WTC11 (cell line): ENCODE data around the gene APBA1. TPM values are rescaled to one million over a fixed set of nuclear protein-coding genes. Genes with fewer than 3 reads are reported as not detected.

ENCODE experiments used
- ATAC-seq: fragments of 200-7000 bp; cut with Tn5 transposase; 2 replicates; pipeline ENCODE4 v1.10.0; 2021; ENCODE audit warnings: mild to moderate bottlenecking, moderate library complexity
- CTCF ChIA-PET: fragments of 300-600 bp; sonication (Branson Sonifier 250); formaldehyde crosslinking; loops from one replicate; lab custom pipeline; 2021; ENCODE audit warnings: antibody characterized with exemption; lab: Charles Lee
- POLR2A ChIA-PET: fragments of 350-600 bp; sonication (Branson Sonifier 250); formaldehyde crosslinking; loops from one replicate; lab custom pipeline; 2021; ENCODE audit warnings: antibody characterized with exemption; lab: Charles Lee
- DNase-seq: peaks from one replicate; pipeline ENCODE4 v3.0.0; 2021; ENCODE audit warnings: low spot score
- H3K27ac Mint-ChIP-seq: 2 replicates; pipeline ENCODE4 v1.8.0; 2021; ENCODE audit warnings: mixed read lengths
- H3K27me3 Mint-ChIP-seq: 2 replicates; pipeline ENCODE4 v1.8.0; 2021; ENCODE audit warnings: low read depth, mild to moderate bottlenecking, moderate library complexity, mixed read lengths
- H3K36me3 Mint-ChIP-seq: 2 replicates; pipeline ENCODE4 v1.8.0; 2021; ENCODE audit warnings: mixed read lengths
- H3K4me1 Mint-ChIP-seq: 2 replicates; pipeline ENCODE4 v1.8.0; 2022; ENCODE audit warnings: mixed read lengths
- H3K4me3 Mint-ChIP-seq: 2 replicates; pipeline ENCODE4 v1.8.0; 2021; ENCODE audit warnings: mild to moderate bottlenecking, moderate library complexity, mixed read lengths
- H3K9me3 Mint-ChIP-seq: 2 replicates; pipeline ENCODE4 v1.8.0; 2021; ENCODE audit warnings: mixed read lengths
- FOXJ3 ChIP-seq: sonication (generic); formaldehyde crosslinking; IDR thresholded peaks from 2 replicates; pipeline ENCODE4 v1.9.0; 2021; ENCODE audit warnings: missing genetic modification reagents, mild to moderate bottlenecking, borderline replicate concordance
- GRHL2 ChIP-seq: fragments of 250-450 bp; sonication (Bioruptor Pico); IDR thresholded peaks from 2 replicates; pipeline ENCODE4 v1.8.0; 2022; ENCODE audit warnings: mild to moderate bottlenecking, moderate library complexity; ENCODE audit not compliant: insufficient replicate concordance, severe bottlenecking
- KAT7 ChIP-seq: sonication (generic); formaldehyde crosslinking; IDR thresholded peaks from 2 replicates; pipeline ENCODE4 v1.8.1; 2023; ENCODE audit warnings: missing genetic modification reagents, mild to moderate bottlenecking, borderline replicate concordance
- PRRX2 ChIP-seq: fragments of 250-450 bp; sonication (Bioruptor Pico); IDR thresholded peaks from 2 replicates; pipeline ENCODE4 v1.8.0; 2021; ENCODE audit warnings: mild to moderate bottlenecking
- TCF7 ChIP-seq: sonication (generic); formaldehyde crosslinking; IDR thresholded peaks from 2 replicates; pipeline ENCODE4 v1.8.0; 2022; ENCODE audit warnings: mild to moderate bottlenecking, low read depth, missing genetic modification reagents, moderate library complexity
- ZNF121 ChIP-seq: sonication (generic); formaldehyde crosslinking; IDR thresholded peaks from 2 replicates; pipeline ENCODE4 v1.8.0; 2023; ENCODE audit warnings: missing genetic modification reagents
- ZNF396 ChIP-seq: fragments of 250-450 bp; sonication (Bioruptor Pico); IDR thresholded peaks from 2 replicates; pipeline ENCODE4 v1.8.0; 2021; ENCODE audit warnings: mild to moderate bottlenecking, moderate library complexity, borderline replicate concordance
- total RNA-seq: library from RNA; stranded (reverse); gene quantifications from 3 replicates; pipeline ENCODE4 v1.2.3, GENCODE V29; 2021
- TF ChIP-seq, protein P1 (sequence below): fragments of 250-450 bp; sonication (Bioruptor Pico); conservative IDR thresholded peaks from 2 replicates; pipeline ENCODE4 v1.9.0; 2021; ENCODE audit warnings: mild to moderate bottlenecking
- TF ChIP-seq, protein P2 (sequence below): sonication (generic); formaldehyde crosslinking; IDR thresholded peaks from 2 replicates; pipeline ENCODE4 v1.8.0; 2022; ENCODE audit warnings: mild to moderate bottlenecking, missing genetic modification reagents
- TF ChIP-seq, protein P3 (sequence below): sonication (generic); formaldehyde crosslinking; IDR thresholded peaks from 2 replicates; pipeline ENCODE4 v1.8.0; 2023; ENCODE audit warnings: missing genetic modification reagents, mild to moderate bottlenecking, borderline replicate concordance
- TF ChIP-seq, protein P4 (sequence below): sonication (generic); formaldehyde crosslinking; IDR thresholded peaks from 2 replicates; pipeline ENCODE4 v1.8.1; 2023; ENCODE audit warnings: mild to moderate bottlenecking, missing genetic modification reagents, borderline replicate concordance
- TF ChIP-seq, protein P5 (sequence below): sonication (generic); formaldehyde crosslinking; IDR thresholded peaks from 2 replicates; pipeline ENCODE4 v1.8.1; 2022; ENCODE audit warnings: mild to moderate bottlenecking, moderate library complexity, missing genetic modification reagents
- TF ChIP-seq, protein P6 (sequence below): sonication (generic); formaldehyde crosslinking; IDR thresholded peaks from 2 replicates; pipeline ENCODE4 v1.8.1; 2022; ENCODE audit warnings: mild to moderate bottlenecking, missing genetic modification reagents, moderate library complexity, borderline replicate concordance
- TF ChIP-seq, protein P7 (sequence below): sonication (generic); formaldehyde crosslinking; conservative IDR thresholded peaks from 2 replicates; pipeline ENCODE4 v1.8.1; 2023; ENCODE audit warnings: mild to moderate bottlenecking, low read depth, missing genetic modification reagents, moderate library complexity
- TF ChIP-seq, protein P8 (sequence below): sonication (generic); formaldehyde crosslinking; conservative IDR thresholded peaks from 2 replicates; pipeline ENCODE4 v1.8.1; 2022; ENCODE audit warnings: mild to moderate bottlenecking, missing genetic modification reagents
- TF ChIP-seq, protein P9 (sequence below): fragments of 250-450 bp; sonication (Bioruptor Pico); IDR thresholded peaks from 2 replicates; pipeline ENCODE4 v1.9.0; 2021; ENCODE audit warnings: mild to moderate bottlenecking

Gene APBA1
- total RNA-seq, 1 experiment from 2014 or later, result 0.94 TPM

DNA sequence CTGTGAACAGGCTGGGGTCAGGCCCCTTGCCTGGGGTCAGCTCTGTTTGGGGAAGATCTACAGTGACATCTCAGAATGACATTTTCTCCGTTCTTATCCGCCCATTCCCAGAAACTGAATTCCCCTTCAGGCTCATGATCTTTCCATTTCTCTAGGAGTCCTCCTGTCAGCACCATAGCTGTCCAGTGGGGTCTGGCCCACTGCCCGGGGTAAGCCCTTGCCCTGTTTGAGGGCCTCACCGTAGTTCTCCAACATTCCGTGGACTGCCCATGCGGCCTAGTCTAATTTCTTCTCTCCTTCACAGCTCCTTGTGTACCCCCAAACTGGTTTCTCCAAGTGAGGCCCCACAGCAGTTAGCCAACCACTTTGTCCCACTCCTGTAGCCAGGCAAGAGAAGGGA is 278.7 kb downstream of the APBA1 start (continued):
- TF ChIP-seq, protein P1, sequence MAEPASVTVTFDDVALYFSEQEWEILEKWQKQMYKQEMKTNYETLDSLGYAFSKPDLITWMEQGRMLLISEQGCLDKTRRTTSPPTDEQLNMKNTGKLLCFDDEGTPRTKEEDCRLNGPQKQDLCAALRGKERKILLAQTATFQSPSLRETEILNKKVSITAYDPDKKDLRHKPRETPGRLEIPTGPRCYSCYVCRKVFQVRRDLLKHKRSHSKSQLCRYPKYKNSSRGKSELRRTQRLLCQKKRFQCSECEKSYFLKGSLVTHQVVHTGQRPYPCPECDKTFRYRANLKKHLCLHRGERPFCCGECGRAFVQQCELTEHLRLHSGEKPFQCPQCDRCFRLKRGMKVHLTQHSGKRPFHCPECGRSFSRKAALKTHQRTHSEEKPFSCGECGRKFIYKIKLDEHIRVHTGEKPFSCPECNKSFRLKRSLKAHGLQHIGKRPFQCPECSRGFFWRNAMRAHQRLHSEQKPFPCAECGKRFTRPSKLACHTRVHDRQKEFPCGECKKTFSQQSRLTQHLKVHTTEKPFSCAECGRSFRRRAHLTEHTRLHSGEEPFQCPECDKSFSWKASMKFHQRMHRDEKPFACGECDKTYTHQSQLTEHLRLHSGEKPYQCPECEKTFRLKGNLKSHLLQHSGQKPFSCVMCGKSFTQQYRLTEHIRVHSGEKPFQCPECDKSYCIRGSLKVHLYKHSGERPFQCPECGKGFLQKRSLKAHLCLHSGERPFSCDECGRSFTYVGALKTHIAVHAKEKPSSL (CRISPR knock-in tag), result no peak
- TF ChIP-seq, protein P2, sequence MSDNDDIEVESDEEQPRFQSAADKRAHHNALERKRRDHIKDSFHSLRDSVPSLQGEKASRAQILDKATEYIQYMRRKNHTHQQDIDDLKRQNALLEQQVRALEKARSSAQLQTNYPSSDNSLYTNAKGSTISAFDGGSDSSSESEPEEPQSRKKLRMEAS (CRISPR knock-in tag), result no peak
- no peak for TF ChIP-seq PRRX2 (CRISPR knock-in tag)
- TF ChIP-seq ZNF396 (CRISPR knock-in tag), result no peak
- TF ChIP-seq, protein P3, sequence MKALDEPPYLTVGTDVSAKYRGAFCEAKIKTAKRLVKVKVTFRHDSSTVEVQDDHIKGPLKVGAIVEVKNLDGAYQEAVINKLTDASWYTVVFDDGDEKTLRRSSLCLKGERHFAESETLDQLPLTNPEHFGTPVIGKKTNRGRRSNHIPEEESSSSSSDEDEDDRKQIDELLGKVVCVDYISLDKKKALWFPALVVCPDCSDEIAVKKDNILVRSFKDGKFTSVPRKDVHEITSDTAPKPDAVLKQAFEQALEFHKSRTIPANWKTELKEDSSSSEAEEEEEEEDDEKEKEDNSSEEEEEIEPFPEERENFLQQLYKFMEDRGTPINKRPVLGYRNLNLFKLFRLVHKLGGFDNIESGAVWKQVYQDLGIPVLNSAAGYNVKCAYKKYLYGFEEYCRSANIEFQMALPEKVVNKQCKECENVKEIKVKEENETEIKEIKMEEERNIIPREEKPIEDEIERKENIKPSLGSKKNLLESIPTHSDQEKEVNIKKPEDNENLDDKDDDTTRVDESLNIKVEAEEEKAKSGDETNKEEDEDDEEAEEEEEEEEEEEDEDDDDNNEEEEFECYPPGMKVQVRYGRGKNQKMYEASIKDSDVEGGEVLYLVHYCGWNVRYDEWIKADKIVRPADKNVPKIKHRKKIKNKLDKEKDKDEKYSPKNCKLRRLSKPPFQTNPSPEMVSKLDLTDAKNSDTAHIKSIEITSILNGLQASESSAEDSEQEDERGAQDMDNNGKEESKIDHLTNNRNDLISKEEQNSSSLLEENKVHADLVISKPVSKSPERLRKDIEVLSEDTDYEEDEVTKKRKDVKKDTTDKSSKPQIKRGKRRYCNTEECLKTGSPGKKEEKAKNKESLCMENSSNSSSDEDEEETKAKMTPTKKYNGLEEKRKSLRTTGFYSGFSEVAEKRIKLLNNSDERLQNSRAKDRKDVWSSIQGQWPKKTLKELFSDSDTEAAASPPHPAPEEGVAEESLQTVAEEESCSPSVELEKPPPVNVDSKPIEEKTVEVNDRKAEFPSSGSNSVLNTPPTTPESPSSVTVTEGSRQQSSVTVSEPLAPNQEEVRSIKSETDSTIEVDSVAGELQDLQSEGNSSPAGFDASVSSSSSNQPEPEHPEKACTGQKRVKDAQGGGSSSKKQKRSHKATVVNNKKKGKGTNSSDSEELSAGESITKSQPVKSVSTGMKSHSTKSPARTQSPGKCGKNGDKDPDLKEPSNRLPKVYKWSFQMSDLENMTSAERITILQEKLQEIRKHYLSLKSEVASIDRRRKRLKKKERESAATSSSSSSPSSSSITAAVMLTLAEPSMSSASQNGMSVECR (CRISPR knock-in tag), result no peak

DNA sequence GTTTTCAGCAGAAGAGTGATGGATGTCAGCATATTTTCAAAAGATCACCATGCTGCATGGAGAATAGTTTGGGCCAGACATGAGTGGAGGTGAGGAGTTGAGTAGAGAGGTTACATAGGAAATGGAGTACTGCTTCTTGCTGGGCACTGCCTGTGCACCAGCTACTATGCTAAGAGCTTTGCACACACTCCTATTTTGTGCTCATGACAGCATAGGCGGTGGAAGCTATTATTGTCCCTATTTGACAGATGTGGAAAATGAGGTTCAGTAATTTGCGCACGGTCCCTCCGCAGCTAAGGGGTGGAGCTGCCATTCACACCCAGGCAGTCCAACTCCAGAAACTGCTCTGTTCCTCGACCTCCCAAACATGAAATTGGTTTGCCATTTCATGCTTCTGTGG is 279.3 kb downstream of the APBA1 start:
- Mint-ChIP-seq H3K4me3 (no peak overlapping the region), H3K36me3 (peaks cover 32% of the 10 kb centered on the region), H3K27me3 (no peaks in the 10 kb centered on the region), H3K4me1 (0 out of 2 replicates have a peak, but pooled peaks cover 5% of the 10 kb centered on the region), H3K9me3 (no peaks in the 10 kb centered on the region; the same call in 1 of the 2 replicates), H3K27ac (no peak overlapping the region)
- DNase-seq, result no peak
- no peak for ATAC-seq
- ChIA-PET POLR2A (no interaction called here), CTCF (interaction anchor here (2.0 kb wide), 1 partner anchor 169 kb away, joined by 7 read pairs; no protein-coding TSS in a partner anchor)
- TF ChIP-seq, protein P4, sequence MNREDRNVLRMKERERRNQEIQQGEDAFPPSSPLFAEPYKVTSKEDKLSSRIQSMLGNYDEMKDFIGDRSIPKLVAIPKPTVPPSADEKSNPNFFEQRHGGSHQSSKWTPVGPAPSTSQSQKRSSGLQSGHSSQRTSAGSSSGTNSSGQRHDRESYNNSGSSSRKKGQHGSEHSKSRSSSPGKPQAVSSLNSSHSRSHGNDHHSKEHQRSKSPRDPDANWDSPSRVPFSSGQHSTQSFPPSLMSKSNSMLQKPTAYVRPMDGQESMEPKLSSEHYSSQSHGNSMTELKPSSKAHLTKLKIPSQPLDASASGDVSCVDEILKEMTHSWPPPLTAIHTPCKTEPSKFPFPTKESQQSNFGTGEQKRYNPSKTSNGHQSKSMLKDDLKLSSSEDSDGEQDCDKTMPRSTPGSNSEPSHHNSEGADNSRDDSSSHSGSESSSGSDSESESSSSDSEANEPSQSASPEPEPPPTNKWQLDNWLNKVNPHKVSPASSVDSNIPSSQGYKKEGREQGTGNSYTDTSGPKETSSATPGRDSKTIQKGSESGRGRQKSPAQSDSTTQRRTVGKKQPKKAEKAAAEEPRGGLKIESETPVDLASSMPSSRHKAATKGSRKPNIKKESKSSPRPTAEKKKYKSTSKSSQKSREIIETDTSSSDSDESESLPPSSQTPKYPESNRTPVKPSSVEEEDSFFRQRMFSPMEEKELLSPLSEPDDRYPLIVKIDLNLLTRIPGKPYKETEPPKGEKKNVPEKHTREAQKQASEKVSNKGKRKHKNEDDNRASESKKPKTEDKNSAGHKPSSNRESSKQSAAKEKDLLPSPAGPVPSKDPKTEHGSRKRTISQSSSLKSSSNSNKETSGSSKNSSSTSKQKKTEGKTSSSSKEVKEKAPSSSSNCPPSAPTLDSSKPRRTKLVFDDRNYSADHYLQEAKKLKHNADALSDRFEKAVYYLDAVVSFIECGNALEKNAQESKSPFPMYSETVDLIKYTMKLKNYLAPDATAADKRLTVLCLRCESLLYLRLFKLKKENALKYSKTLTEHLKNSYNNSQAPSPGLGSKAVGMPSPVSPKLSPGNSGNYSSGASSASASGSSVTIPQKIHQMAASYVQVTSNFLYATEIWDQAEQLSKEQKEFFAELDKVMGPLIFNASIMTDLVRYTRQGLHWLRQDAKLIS (CRISPR knock-in tag), result no peak
- TF ChIP-seq, protein P5, sequence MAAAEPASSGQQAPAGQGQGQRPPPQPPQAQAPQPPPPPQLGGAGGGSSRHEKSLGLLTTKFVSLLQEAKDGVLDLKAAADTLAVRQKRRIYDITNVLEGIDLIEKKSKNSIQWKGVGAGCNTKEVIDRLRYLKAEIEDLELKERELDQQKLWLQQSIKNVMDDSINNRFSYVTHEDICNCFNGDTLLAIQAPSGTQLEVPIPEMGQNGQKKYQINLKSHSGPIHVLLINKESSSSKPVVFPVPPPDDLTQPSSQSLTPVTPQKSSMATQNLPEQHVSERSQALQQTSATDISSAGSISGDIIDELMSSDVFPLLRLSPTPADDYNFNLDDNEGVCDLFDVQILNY (CRISPR knock-in tag), result no peak
- TF ChIP-seq, protein P6, sequence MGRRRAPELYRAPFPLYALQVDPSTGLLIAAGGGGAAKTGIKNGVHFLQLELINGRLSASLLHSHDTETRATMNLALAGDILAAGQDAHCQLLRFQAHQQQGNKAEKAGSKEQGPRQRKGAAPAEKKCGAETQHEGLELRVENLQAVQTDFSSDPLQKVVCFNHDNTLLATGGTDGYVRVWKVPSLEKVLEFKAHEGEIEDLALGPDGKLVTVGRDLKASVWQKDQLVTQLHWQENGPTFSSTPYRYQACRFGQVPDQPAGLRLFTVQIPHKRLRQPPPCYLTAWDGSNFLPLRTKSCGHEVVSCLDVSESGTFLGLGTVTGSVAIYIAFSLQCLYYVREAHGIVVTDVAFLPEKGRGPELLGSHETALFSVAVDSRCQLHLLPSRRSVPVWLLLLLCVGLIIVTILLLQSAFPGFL, result no peak
- TF ChIP-seq KAT7 (CRISPR knock-in tag) (no peak), TCF7 (no peak), ZNF121 (no peak), FOXJ3 (no peak), GRHL2 (CRISPR knock-in tag) (no peak)
- TF ChIP-seq, protein P7, sequence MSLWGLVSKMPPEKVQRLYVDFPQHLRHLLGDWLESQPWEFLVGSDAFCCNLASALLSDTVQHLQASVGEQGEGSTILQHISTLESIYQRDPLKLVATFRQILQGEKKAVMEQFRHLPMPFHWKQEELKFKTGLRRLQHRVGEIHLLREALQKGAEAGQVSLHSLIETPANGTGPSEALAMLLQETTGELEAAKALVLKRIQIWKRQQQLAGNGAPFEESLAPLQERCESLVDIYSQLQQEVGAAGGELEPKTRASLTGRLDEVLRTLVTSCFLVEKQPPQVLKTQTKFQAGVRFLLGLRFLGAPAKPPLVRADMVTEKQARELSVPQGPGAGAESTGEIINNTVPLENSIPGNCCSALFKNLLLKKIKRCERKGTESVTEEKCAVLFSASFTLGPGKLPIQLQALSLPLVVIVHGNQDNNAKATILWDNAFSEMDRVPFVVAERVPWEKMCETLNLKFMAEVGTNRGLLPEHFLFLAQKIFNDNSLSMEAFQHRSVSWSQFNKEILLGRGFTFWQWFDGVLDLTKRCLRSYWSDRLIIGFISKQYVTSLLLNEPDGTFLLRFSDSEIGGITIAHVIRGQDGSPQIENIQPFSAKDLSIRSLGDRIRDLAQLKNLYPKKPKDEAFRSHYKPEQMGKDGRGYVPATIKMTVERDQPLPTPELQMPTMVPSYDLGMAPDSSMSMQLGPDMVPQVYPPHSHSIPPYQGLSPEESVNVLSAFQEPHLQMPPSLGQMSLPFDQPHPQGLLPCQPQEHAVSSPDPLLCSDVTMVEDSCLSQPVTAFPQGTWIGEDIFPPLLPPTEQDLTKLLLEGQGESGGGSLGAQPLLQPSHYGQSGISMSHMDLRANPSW, result no peak
- TF ChIP-seq, protein P8, sequence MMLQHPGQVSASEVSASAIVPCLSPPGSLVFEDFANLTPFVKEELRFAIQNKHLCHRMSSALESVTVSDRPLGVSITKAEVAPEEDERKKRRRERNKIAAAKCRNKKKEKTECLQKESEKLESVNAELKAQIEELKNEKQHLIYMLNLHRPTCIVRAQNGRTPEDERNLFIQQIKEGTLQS (CRISPR knock-in tag), result no peak
- TF ChIP-seq, protein P9, sequence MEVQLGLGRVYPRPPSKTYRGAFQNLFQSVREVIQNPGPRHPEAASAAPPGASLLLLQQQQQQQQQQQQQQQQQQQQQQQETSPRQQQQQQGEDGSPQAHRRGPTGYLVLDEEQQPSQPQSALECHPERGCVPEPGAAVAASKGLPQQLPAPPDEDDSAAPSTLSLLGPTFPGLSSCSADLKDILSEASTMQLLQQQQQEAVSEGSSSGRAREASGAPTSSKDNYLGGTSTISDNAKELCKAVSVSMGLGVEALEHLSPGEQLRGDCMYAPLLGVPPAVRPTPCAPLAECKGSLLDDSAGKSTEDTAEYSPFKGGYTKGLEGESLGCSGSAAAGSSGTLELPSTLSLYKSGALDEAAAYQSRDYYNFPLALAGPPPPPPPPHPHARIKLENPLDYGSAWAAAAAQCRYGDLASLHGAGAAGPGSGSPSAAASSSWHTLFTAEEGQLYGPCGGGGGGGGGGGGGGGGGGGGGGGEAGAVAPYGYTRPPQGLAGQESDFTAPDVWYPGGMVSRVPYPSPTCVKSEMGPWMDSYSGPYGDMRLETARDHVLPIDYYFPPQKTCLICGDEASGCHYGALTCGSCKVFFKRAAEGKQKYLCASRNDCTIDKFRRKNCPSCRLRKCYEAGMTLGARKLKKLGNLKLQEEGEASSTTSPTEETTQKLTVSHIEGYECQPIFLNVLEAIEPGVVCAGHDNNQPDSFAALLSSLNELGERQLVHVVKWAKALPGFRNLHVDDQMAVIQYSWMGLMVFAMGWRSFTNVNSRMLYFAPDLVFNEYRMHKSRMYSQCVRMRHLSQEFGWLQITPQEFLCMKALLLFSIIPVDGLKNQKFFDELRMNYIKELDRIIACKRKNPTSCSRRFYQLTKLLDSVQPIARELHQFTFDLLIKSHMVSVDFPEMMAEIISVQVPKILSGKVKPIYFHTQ (CRISPR knock-in tag), result no peak
